Karpas-422 (cell line): Measurements from ENCODE around the gene RFNG. TPM values are rescaled to one million over a fixed set of nuclear protein-coding genes. Genes with fewer than 3 reads are reported as not detected.

Source experiments
- DNase-seq: peaks from one replicate; pipeline ENCODE4 v3.0.0-alpha.2; 2015
- H2AFZ ChIP-seq: fragments of 200-600 bp; sonication (generic); 2 replicates; pipeline ENCODE4 v1.6.1; 2014; ENCODE audit warnings: antibody characterized with exemption, low read length, mixed read lengths
- H3K27ac ChIP-seq: fragments of 200-600 bp; sonication (generic); 2 replicates; pipeline ENCODE4 v1.5.1; 2014; ENCODE audit warnings: mild to moderate bottlenecking, low read length, moderate library complexity
- H3K27me3 ChIP-seq: fragments of 200-600 bp; sonication (generic); 2 replicates; pipeline ENCODE4 v1.6.1; 2014; ENCODE audit warnings: low read length, mixed read lengths
- H3K36me3 ChIP-seq: fragments of 200-600 bp; sonication (generic); 2 replicates; pipeline ENCODE4 v1.6.1; 2014; ENCODE audit warnings: low read length, mixed read lengths; ENCODE audit not compliant: insufficient read depth
- H3K4me1 ChIP-seq: fragments of 200-600 bp; sonication (generic); 2 replicates; pipeline ENCODE4 v1.6.1; 2014; ENCODE audit warnings: mild to moderate bottlenecking, low read length, mixed read lengths
- H3K4me2 ChIP-seq: fragments of 200-600 bp; sonication (generic); 2 replicates; pipeline ENCODE4 v1.6.1; 2014; ENCODE audit warnings: low read length, low read depth, mild to moderate bottlenecking; ENCODE audit not compliant: poor library complexity, severe bottlenecking
- H3K4me3 ChIP-seq: fragments of 200-600 bp; sonication (generic); 2 replicates; pipeline ENCODE4 v1.5.1; 2014; ENCODE audit warnings: mild to moderate bottlenecking, antibody characterized with exemption, low read length, mixed read lengths
- H3K79me2 ChIP-seq: fragments of 200-600 bp; sonication (generic); 2 replicates; pipeline ENCODE4 v1.6.1; 2014; ENCODE audit warnings: mild to moderate bottlenecking, low read length, mixed read lengths
- H3K9ac ChIP-seq: fragments of 200-600 bp; sonication (generic); 2 replicates; pipeline ENCODE4 v1.6.0; 2014; ENCODE audit warnings: low read length
- H3K9me2 ChIP-seq: fragments of 200-600 bp; sonication (generic), shearing (Covaris generic); replicated peaks from 2 replicates; pipeline ENCODE4 v1.6.0; 2014; ENCODE audit warnings: mild to moderate bottlenecking, low read length, moderate library complexity; ENCODE audit not compliant: insufficient read depth
- H3K9me3 ChIP-seq: fragments of 300-700, 200-600 bp; sonication (generic); 2 replicates; pipeline ENCODE4 v1.6.1; 2014; ENCODE audit warnings: low read length, mixed read lengths
- H4K20me1 ChIP-seq: fragments of 200-600 bp; sonication (generic); 2 replicates; pipeline ENCODE4 v1.6.1; 2014; ENCODE audit warnings: mild to moderate bottlenecking, antibody characterized with exemption, low read length, low read depth; ENCODE audit not compliant: insufficient read depth
- total RNA-seq: library from RNA; depleted of rRNA; stranded (reverse); fragments of >200 nt; shearing (Covaris generic); gene quantifications from 2 replicates; pipeline ENCODE4 v1.2.3, GENCODE V29; 2014; ENCODE audit warnings: low replicate concordance; rRNA removed

RFNG gene
- 16.5 and 26.8 TPM in 2 replicates for total RNA-seq

- H3K79me2 ChIP-seq = peaks cover 17% of the 10 kb centered on the region
- peak within 1 kb of the TSS; percentile 95 for H3K4me2 ChIP-seq
- no peak within 1 kb of the TSS for H2AFZ ChIP-seq
- H3K27ac ChIP-seq = no peak within 1 kb of the TSS
- H3K9me3 ChIP-seq = no peaks in the 10 kb centered on the region
- peak within 1 kb of the TSS; percentile 96 for H3K9ac ChIP-seq
- no peaks in the 10 kb centered on the region for H3K36me3 ChIP-seq
- H3K4me3 ChIP-seq = peak within 1 kb of the TSS; percentile 99
- peaks cover 30% of the 10 kb centered on the region for H3K4me1 ChIP-seq
- H4K20me1 ChIP-seq = peaks cover 17% of the 10 kb centered on the region; the same call in 1 of the 2 replicates
- H3K27me3 ChIP-seq = no peaks in the 10 kb centered on the region
- peak; percentile 92 for DNase-seq
- no peaks in the 10 kb centered on the region for H3K9me2 ChIP-seq
These were observed at the start of gene RFNG, which contains the start of gene GPS1 for GRCh38 chr17:82051776-82052637. TSS of gene RFNG (minus strand) at chr17:82051811. CDS start at chr17:82051766, 45 bp downstream. TSS of gene GPS1 (plus strand) at chr17:82051898. CDS start at chr17:82051932, 34 bp downstream.

- Histone ChIP-seq H3K79me2 (peaks cover 28% of the 10 kb centered on the region), H3K4me3 (no peak overlapping the region), H3K36me3 (peaks cover under 1% of the 10 kb centered on the region; the same call in 1 of the 2 replicates), H3K4me1 (peaks cover 50% of the 10 kb centered on the region), H2AFZ (no peak overlapping the region), H3K27me3 (no peaks in the 10 kb centered on the region), H3K9me2 (no peaks in the 10 kb centered on the region), H3K9ac (peak overlapping the region; percentile 26; the same call in 1 of the 2 replicates), H3K9me3 (no peaks in the 10 kb centered on the region), H3K4me2 (no peak overlapping the region), H4K20me1 (peaks cover 9% of the 10 kb centered on the region), H3K27ac (0 out of 2 replicates have a peak overlapping the region, but pooled peaks have one; percentile 22)
- no peak for DNase-seq
These were observed 49.7 kb upstream of the RFNG start for GRCh38 chr17:82101301-82101715.

GRCh38 chr17:82100502-82101298 is 49.1 kb upstream of the RFNG start:
- peak overlapping the region; percentile 94 for H3K27ac ChIP-seq
- no peaks in the 10 kb centered on the region for H3K9me2 ChIP-seq
- H3K27me3 ChIP-seq = no peaks in the 10 kb centered on the region
- H3K4me1 ChIP-seq = peaks cover 50% of the 10 kb centered on the region
- H3K4me2 ChIP-seq = peak overlapping the region; percentile 96
- no peak overlapping the region for H2AFZ ChIP-seq
- peaks cover 34% of the 10 kb centered on the region for H3K79me2 ChIP-seq
- DNase-seq = no peak
- H3K9me3 ChIP-seq = no peaks in the 10 kb centered on the region
- peak overlapping the region; percentile 81; the same call in 1 of the 2 replicates for H3K4me3 ChIP-seq
- H4K20me1 ChIP-seq = peaks cover 15% of the 10 kb centered on the region
- peaks cover 7% of the 10 kb centered on the region for H3K36me3 ChIP-seq
- peak overlapping the region; percentile 100; the same call in 1 of the 2 replicates for H3K9ac ChIP-seq

- DNase-seq = peak; percentile 78
- Histone ChIP-seq H2AFZ (no peak overlapping the region), H3K79me2 (peaks cover 45% of the 10 kb centered on the region), H3K4me2 (peak overlapping the region; percentile 96), H3K27me3 (no peaks in the 10 kb centered on the region), H3K4me3 (peak overlapping the region; percentile 81), H3K9me3 (no peaks in the 10 kb centered on the region), H3K4me1 (peaks cover 41% of the 10 kb centered on the region), H4K20me1 (peaks cover 26% of the 10 kb centered on the region), H3K27ac (peak overlapping the region; percentile 94), H3K36me3 (peaks cover 14% of the 10 kb centered on the region), H3K9me2 (no peaks in the 10 kb centered on the region), H3K9ac (peak overlapping the region; percentile 100)
These were observed 47.5 kb upstream of the RFNG start for GRCh38 chr17:82098939-82099763.

- H3K79me2 ChIP-seq = peaks cover 47% of the 10 kb centered on the region
These were observed 46.7 kb upstream of the RFNG start, which contains the start of gene FASN for GRCh38 chr17:82098169-82098938. TSS of gene FASN (minus strand) at chr17:82098236. CDS start at chr17:82096445, 1,791 bp downstream.

GRCh38 chr17:82097919-82098168 is 46.2 kb upstream of the RFNG start:
- Histone ChIP-seq H3K9me2 (no peaks in the 10 kb centered on the region), H2AFZ (no peak overlapping the region), H3K4me2 (peak overlapping the region; percentile 74), H3K9ac (peak overlapping the region; percentile 100), H4K20me1 (peaks cover 35% of the 10 kb centered on the region), H3K36me3 (peaks cover 14% of the 10 kb centered on the region), H3K4me1 (peaks cover 41% of the 10 kb centered on the region), H3K27me3 (no peaks in the 10 kb centered on the region), H3K79me2 (peaks cover 47% of the 10 kb centered on the region), H3K9me3 (no peaks in the 10 kb centered on the region), H3K27ac (peak overlapping the region; percentile 89), H3K4me3 (peak overlapping the region; percentile 95)
- no peak for DNase-seq

More at GRCh38 chr17:82098169-82098938, 46.7 kb upstream of the RFNG start, which contains the start of gene FASN:
- Histone ChIP-seq H3K4me2 (peak within 1 kb of the TSS; percentile 96), H3K27ac (peak within 1 kb of the TSS; percentile 94), H3K4me1 (peaks cover 41% of the 10 kb centered on the region), H3K9me3 (no peaks in the 10 kb centered on the region), H4K20me1 (peaks cover 30% of the 10 kb centered on the region), H2AFZ (no peak within 1 kb of the TSS), H3K9me2 (no peaks in the 10 kb centered on the region), H3K9ac (peak within 1 kb of the TSS; percentile 100), H3K4me3 (peak within 1 kb of the TSS; percentile 95), H3K36me3 (peaks cover 14% of the 10 kb centered on the region), H3K27me3 (no peaks in the 10 kb centered on the region)
- peak; percentile 98 for DNase-seq
